ENCODE data around the gene ESRRA.

ESRRA gene

DNA sequence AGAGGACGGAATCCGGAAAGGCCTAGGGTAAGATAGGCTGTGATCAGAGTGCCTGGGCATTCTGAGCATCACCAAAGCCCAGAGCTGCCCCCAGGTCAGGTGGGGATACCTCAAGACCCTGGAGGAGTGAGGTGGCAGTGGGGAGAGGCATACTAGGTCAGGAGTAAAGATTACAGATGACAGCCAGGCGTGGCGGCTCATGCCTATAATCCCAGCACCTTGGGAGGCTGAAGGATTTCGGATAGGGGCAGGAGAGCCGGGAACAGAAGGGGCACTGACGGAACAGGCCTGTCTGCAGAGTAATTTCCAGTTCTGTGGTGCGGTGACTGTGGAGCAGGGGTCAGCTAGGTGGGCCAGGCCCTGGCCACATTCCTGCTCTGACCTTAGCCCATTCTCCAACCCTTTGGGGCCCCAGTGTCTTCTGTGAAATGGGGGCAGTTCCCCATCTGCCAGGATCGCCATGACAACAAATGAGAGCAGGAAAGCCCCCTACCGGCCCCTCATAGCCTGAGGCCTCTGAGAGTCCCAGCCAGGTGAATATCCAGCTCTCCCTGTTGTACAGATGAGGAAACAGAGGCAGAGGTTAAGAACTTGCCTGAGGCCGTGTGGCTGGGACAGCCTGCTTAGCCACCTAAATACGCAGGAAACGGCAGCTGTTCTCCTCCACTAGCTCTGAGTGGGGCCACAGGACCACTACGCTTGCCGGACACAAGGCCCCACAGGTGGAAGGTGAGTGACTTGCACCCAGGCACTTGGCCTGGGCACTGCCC is 30.1 kb upstream of the ESRRA start:
- peak in 1 of 3 experiments; percentile 6 for DNase-seq

DNA sequence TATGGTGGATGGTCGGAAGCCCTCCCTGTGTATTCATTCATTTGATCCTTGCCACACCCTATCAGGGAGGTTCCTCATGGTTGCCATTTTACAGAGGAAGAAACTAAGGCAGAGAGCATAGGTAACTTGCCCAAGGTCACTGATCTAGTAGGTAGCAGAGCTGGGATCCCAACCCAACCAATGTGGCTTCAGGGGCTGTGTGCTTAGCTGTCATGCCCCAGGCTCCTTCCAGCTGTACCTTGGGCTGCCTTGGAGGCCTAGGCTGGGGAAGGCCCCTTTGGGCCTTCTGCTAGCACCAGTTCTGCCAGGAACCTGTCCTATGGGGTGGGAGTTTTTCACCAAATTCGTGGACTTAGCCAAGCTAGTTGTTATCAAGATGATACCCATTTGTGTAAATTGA is 29.5 kb upstream of the ESRRA start:
- DNase-seq: no peak

DNA sequence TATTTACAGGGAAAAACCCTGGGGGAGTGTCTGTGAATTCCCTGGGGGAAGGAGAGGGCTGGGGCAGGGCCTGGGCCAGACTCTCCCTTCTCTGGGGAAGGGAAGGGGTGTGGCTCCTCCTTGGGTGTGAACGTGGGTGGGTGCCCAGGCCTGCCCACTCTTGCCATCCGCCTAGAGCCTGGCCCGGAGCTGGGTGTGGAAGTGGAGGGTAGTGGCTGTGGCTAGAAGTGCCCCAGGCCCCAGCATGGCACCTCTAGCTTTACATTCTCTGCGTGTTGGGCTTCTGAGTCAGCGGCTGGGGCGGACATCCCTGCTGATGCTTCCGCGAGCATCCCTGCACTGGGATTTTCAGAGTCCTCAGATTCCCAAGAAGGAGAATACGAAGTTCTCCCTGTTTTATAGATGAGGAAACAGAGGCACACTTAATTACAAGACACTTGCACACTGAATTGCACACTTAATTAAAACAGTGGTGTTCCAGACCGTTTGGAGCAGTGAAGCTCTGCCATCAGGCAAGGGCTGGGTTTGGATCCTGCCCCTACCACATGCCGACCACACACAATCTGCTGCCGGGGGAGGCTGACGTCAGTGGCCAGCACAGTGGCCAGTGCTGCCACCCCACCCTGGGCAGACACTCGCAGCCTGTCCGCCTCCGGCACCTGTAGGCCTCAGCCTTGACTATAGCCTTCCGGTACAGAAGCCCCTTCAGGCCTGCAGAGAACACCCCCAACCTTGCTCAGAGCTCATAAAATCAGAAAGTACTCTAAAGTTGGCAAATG is 28.5 kb upstream of the ESRRA start:
- DNase-seq: no peak

DNA sequence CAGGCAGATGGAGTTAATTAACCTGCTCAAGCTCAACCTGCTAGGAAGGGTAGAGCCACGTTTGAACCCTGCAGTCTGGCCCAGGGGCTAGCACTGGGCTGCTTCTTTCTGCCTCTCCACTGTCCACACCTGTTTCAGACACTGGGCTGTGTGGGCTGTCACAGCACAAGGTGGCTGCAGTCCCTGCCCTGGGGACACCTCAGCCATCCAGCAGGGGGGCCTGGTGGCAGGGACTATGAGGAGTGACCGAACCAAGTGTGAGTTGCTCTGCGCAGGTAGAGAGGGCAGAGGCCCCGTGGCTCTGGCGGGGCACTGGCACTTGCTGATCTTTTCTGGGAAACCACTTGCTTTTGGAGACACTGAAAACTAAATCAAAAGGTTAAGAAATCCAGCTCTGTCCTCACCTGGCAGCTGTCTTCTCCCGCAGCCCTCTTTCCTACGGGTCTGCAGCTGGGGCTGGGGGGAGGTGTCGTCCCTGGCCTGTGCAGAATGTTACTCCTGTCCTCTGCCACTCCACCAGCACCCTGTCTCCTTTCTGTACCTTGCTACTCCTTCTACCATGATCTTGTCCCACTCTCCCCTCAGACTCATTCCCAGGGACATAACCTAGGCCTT is 26.6 kb upstream of the ESRRA start:
- DNase-seq: no peak

DNA sequence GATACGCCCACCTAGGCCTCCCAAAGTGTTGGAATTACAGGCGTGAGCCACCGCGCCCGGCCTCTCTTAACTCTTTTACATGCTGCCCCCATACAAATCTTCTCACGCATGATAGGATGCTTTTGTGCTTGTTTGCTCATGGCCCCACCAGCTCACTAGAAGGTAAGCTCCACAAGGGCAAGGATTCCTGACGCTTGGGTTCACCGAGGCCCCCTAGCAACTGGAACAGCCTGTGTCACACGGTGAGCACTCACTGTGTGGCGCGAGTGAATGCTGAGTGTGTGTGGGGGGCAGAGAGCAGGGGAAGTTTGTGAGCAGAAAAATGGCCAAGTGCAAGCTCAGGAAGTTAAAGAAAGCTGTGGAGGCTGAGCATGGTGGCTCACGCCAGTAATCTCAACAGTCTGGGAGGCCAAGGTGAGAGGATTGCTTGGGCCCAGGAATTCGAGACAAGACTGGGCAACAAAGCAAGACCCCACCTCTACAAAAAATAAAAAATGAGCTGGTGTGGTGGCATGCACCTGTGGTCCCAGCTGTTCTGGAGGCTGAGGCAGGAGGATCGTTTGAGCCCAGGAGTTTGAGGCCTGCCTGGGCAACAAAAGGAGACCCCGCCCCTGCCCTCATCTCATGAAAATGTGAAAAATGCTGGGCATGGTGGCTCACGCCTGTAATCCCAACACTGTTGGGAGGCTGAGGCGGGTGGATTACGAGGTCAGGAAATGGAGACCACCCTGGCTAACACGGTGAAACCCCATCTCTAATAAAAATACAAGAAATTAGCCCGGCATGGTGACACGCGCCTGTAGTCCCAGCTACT is 23.2 kb upstream of the ESRRA start:
- DNase-seq: no peak

DNA sequence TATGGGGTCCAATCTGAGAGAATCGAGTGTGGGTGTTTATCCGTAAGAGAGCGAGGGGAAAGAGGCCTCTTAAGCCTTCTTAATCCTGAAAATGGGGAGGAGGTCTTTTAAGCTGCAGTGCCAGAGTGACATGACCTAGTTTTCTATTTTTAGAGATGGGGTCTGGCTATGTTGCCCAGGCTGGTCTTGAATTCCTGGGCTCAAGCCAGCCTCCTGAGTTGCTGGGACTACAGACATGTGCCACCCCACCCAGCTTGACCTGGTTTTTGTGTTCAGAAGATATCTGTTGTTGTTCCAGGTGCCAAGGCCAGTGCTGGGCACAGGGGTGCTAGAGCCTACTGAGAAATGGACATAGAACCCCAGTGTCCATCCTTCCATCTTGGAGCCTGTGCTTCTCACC is 22.2 kb upstream of the ESRRA start:
- no peak for DNase-seq

DNA sequence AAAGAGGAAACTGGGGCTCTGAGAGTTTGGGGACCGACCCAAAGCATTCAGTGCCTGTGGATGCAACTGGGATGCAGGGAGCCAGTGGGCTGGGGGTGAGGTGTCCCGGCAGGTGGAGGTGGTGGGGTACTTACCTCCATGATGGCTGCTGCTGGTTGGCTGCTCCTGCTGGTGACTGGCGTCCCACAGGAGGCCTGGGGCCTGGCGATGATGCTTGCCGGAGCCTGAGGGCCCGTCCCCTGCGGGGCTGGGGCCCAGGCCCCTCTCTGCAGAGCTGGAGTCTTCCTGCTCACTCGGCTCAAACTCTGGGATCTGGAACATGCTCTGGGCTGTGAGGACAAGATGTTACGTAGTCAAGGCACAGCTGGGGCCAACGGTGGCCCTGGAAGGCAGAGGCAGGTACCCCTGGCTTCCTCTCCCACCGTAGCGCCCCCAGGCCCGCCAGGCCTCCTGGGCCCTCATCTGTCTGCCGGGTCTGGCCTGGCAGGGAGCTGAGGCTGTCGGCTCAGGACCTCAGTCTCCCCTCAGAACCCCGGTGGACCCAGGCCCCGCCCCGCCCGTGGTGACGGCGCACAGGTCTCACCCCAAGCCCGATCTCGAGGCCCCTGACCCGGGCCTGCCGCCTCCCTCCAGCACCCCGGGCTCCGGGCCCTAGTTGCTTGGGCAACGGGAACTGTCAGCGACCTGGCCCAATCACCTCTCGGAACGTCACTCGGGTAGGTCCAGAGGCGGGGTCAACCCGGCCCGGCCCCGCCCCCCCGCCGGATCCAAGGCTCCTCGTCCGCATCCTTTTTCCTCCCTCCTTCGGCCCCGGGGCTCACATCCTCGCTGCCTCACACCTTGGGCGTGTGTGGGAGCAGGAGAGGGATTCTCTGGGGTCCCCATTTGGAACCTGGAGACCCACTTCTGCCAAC is 21.0 kb upstream of the ESRRA start, which contains the start of gene BAD:
TSS of gene BAD (minus strand) at position 618 of the 914 bp plus-strand sequence. CDS start at position 321, 297 bp downstream.
- DNase-seq: peak; percentile 94 to 96 (median 94)

DNA sequence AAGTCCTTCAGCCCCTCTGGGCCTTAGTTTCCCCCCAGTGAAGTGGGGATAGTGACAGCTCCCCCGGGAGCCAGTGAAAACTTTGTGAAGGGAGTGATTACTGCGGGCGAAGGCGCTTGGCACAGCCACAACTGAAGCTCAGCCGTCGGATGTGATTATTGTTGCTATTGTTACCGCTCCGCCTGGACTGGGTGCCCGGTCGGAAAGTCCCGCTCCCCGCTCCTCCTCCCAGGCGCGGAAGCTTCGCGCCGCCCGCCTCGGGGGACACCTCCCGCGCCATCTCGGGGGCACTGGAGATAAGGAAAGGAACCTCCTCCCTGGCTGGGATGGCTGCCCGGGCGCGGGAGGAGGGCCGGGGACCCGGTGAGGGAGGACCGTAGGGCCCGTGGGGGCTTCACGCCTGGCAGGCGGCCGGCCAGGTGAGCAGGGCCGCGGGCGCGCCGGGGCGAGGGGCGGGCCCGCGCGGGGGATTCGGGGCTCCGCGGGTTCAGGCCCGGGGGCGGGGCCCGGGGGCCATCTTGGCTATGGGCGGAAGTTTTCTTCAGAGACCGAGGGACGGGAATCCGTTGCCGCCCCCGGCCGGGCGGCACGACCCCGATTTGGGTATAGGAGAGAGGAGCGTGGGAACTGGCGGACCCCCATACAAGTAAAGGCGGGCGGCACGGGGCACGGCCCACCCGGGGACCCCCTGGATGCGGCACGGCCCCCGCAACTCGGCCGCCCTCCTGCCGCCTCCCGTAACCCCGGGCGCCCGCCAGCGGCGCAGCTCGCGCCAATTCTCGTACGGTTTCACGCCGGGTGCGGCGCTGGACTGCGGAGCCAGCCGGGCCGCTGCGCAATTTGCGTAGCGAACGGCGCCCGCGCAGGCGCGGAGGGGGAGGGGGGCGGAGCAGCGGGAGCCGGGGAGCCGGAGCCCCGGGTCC is 20.1 kb upstream of the ESRRA start, which contains the start of gene GPR137:
TSS of gene GPR137 (plus strand) at position 887 of the 923 bp plus-strand sequence. CDS start 677 bp downstream, outside the sequence.
- DNase-seq: peak; percentile 86 to 95 (median 93)

DNA sequence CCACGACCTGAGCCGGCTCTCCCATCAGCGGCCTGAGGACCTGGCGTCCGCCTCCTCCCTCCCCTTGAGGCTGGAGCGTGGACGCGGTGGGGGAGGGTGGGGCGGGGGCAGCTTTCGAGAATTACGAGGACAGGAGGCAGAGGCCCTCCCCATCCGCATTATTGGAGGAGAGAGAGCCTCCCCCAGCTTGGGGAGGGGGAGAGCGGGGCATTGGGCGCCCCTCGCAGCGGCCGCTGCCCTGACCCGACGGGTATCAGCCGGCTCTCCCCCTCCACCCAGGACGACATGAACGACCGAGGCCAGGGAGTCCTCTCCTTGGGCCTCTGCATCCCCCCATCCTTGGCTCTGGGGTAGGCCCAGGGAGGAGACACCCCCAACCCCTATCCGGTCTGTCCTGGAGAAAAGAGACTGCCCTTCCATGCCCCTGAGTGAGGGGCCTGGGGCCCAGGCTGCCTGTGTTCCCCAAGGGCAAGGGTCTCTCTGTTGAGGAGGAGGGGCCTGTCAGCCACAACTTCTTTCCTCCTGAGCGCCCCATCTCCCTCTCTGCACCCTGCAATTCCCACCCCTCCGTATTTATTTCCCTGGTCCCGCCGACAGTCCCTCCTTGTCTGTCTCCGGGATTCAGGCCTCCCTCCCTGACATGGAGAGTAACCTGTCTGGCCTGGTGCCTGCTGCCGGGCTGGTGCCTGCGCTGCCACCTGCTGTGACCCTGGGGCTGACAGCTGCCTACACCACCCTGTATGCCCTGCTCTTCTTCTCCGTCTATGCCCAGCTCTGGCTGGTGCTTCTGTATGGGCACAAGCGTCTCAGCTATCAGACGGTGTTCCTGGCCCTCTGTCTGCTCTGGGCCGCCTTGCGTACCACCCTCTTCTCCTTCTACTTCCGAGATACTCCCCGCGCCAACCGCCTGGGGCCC is 19.2 kb upstream of the ESRRA start:
- DNase-seq: peak in 2 of 3 experiments; percentile 62 to 74

DNA sequence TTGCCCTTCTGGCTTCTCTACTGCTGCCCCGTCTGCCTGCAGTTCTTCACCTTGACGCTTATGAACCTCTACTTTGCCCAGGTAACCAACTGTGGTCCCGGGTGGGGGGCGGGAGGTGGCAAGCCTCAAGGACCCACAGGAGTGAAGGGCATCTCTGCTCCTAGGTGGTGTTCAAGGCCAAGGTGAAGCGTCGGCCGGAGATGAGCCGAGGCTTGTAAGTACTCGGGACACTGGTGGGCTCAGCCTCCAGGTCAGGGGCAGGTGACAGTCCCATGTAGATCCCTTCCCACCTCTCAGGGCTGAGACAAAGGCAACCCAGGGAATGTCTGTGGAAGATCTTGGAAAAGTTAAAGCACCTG is 18.5 kb upstream of the ESRRA start:
- DNase-seq: no peak

DNA sequence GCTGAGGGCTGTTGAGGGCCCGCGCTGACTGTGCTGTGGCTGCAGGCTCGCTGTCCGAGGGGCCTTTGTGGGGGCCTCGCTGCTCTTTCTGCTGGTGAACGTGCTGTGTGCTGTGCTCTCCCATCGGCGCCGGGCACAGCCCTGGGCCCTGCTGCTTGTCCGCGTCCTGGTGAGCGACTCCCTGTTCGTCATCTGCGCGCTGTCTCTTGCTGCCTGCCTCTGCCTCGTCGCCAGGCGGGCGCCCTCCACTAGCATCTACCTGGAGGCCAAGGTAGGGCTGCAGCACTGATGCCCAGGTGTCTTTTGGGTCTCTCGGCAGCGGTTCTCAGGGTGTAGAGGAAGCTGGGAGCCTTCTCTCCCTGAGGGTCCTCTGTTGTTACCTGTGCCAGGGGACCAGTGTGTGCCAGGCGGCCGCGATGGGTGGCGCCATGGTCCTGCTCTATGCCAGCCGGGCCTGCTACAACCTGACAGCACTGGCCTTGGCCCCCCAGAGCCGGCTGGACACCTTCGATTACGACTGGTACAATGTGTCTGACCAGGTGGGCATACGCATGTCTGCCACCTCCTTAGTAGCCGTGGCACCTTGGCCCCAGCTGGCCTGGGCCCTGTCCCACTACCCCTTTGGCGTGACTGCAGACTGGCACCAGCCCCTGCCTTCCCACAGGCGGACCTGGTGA is 17.5 kb upstream of the ESRRA start:
- DNase-seq: no peak

DNA sequence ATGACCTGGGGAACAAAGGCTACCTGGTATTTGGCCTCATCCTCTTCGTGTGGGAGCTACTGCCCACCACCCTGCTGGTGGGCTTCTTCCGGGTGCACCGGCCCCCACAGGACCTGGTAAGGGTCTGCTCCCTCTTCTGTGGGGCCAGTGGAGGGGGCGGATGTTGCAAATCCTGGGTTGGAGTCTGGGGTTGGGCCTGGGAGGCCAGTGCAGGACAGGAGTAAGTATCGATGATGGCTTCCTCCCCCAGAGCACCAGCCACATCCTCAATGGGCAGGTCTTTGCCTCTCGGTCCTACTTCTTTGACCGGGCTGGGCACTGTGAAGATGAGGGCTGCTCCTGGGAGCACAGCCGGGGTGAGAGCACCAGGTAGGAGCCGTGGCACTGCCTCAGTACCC is 17.0 kb upstream of the ESRRA start:
- DNase-seq: no peak

DNA sequence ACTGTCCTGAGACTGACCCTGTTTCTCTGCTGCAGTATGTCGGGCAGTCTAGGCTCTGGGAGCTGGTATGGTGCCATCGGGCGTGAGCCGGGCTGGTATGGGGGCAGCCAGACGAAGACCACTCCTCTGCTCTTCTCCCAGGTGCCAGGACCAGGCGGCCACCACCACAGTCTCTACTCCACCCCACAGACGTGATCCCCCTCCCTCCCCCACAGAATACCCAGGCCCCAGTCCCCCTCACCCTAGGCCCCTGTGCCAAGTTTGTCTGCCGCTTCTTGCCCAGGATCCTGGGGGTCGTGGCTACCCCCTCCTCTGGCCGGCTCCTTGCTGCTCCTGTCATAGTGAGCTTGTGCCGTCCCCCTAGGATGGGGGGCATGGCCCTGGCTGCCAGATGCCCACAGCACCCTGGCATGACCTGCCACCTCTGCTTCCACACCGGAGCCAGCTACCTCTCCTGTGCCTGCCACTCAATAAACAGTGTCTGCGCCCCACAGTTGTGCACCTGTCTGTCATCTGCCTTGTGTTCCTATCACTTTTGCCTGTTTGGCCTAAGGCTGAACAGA is 16.2 kb upstream of the ESRRA start:
- DNase-seq: no peak

DNA sequence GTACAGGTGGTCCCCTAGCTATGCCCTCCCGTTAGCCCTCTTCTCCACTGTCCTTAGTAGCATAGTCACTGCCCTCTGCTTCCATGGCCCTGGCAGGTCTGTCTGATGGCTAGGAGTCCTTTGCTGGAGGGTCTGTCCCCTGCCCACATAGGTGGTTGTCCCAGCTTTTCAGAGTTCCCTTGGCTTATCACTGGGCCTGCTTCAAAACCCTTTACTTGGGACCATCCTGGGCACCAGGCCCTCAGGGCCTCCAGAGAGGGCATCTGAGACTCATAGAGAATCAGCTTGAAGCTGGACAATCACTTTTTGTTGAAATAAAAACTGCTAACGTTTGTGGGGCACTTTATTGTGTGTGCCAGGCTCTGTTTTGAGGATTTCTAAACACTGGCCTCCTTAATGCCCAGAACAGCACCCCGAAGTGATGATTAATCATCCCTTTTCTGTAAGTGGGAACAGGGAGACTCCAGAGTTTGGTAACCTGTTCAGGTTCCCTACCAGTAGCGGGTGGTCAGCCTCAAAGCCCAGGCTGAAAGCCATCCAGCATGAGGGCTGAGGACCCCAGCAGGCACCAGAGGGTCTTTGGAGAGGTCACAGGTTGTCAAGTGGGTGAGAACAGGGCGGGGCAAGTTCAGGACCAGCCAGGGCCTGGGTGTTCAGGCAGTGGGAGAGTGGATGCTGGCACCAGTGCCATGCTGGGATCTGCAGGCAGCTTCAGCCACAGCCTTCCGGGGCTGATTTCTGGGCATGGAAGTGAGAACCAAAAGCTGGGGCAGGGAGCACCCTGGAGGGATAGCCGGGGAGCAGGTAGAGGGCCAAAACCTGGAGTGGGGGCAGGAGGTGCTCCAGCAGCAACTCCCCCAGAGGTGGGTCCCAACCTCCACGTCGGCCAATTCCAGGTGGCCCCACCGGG is 14.7 kb upstream of the ESRRA start:
- DNase-seq: no peak

DNA sequence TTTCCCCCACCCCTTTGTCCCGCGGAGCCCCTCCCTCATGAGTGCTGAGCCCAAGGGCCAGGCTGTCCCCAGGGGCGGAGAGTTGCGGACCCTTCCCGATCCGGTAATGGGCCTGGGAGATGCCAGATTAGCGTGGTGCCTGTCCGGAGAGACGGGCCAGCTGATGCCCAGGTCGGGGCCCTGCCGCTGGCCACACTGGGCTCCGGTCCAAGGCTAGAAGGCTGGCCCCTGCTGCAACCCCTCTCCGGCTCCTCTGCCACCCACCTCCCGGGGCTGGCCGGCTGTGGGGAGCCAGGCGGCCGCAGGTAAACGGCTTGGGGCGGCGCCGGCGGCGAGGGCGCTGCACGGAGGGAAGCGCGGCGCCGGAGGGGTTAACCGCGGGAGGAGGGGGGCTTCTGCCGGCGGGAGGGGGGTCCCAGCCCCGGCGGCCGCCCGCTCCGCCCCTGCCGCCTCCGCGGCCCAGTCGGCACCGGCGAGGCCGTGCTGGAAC is 14.0 kb upstream of the ESRRA start, which contains the start of gene KCNK4:
TSS of gene KCNK4 (plus strand) at position 41 of the 490 bp plus-strand sequence. CDS start 1,717 bp downstream, outside the sequence.
- DNase-seq: no peak

DNA sequence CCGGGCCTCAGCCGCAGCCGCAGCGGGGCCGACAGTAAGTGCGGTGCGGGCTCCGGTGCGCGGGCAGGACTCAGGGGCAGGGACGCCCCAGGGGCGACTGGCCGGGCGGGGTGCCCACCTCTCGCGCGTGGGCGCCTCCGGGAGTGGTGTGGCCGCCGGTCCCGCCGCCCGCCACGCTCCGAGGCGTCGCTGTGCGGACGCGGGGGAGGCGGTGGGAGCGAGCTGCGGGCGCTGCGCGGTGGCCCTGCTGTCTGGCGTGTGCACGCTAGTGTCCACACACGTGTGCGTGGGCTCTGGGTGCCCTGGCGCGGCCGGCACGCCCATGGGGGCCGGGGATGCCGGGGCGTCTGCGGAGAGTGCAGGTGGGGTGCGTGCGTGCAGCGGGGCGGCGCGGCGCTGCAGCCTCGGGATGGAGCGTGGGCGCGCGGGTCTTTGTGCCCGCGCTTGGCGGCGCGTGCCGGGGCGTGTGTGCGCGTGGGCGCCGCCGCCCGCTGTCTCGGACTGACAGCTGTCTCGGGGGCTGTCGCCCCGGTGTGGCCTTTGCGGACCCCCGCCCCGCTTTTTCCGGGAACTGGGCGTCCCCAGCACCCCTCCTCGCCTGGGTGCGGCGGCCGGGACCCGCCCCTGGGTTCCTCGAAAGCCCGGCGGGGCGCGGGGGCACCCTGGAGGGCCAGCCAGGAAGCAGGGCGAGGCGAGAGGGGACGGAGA is 13.4 kb upstream of the ESRRA start:
- DNase-seq: peak in 2 of 3 experiments; percentile 22 to 34
